HepG2 (cell line): ENCODE results near the gene PPP2R2C. TPM values are rescaled to one million over a fixed set of nuclear protein-coding genes. Genes with fewer than 3 reads are reported as not detected.

ENCODE experiments used
- ATAC-seq: fragments of 200-7000 bp; cut with Tn5 transposase; 3 replicates; pipeline ENCODE4 v1.9.1; 2020; ENCODE audit warnings: mild to moderate bottlenecking, moderate library complexity
- BruUV-seq: library from RNA; stranded (reverse); fragments of 400-500 nt; replicated peaks from 2 replicates; lab custom pipeline; 2021; lab: Mats Ljungman, UMichigan
- CTCF ChIA-PET: fragments of 300-600 bp; formaldehyde crosslinking; extraction: SDS; loops from one replicate; lab custom pipeline; 2021; ENCODE audit warnings: low total read pairs, inconsistent platforms, low intra/inter-chr PET ratio; lab: Yijun Ruan, JAX
- POLR2A ChIA-PET: fragments of 350-600 bp; sonication (Branson Sonifier 250); formaldehyde crosslinking; loops from one replicate; lab custom pipeline; 2020; ENCODE audit warnings: antibody characterized with exemption, inconsistent platforms; lab: Yijun Ruan, JAX
- DNase-seq: peaks from one replicate; pipeline ENCODE4 v3.0.0-alpha.2; 2015; ENCODE audit warnings: low spot score
- FAIRE-seq: peaks from 3 replicates; lab custom pipeline; 2011; peaks lifted over from hg19 to GRCh38; lab: Jason Lieb, UNC
- H2AFZ ChIP-seq: one replicate; pipeline ENCODE4 v1.6.1; 2011; ENCODE audit warnings: low read length, inconsistent platforms
- H3K27ac ChIP-seq: fragments of 300-600 bp; 3 replicates; pipeline ENCODE4 v1.8.0; 2011; ENCODE audit warnings: mixed run types, mild to moderate bottlenecking, mixed read lengths, low read length, inconsistent platforms; ENCODE audit not compliant: insufficient read depth; ENCODE audit errors: extremely low read length
- H3K27me3 ChIP-seq, 2 experiments: fragments of 200-600 bp in 1 of 2; 2 replicates in 1 of 2; 3 replicates in 1 of 2; pipeline versions ENCODE4 v1.6.0 to v1.8.0; 2011; ENCODE audit warnings: low read length in 2 of 2, mild to moderate bottlenecking in 2 of 2, moderate library complexity in 2 of 2, inconsistent platforms in 1 of 2; ENCODE audit not compliant: insufficient read depth in 2 of 2, control insufficient read depth in 1 of 2
- H3K36me3 ChIP-seq, 2 experiments: fragments of 200-600 bp in 1 of 2; replicated peaks in 1 of 2; 2 replicates in 1 of 2; 3 replicates in 1 of 2; pipeline versions ENCODE4 v1.5.1 to v1.8.0; 2011; ENCODE audit warnings: low read length in 2 of 2, inconsistent platforms in 1 of 2; ENCODE audit not compliant: insufficient read depth in 2 of 2, control insufficient read depth in 1 of 2
- H3K4me1 ChIP-seq: 2 replicates; pipeline ENCODE4 v1.5.1; 2012; ENCODE audit warnings: low read length, inconsistent platforms; ENCODE audit not compliant: insufficient read depth
- H3K4me2 ChIP-seq: 2 replicates; pipeline ENCODE4 v1.6.0; 2011; ENCODE audit warnings: low read depth, low read length, inconsistent platforms
- H3K4me3 ChIP-seq, 3 experiments: fragments of 200-600 bp in 1 of 3; sonication (generic), shearing (Covaris generic) in 1 of 3; replicated peaks in 1 of 3; 2 replicates each; pipeline ENCODE4 v1.5.1; 2011 to 2016; ENCODE audit warnings: low read length in 3 of 3, inconsistent platforms in 2 of 3, low read depth in 2 of 3, mild to moderate bottlenecking in 2 of 3, control low read depth in 1 of 3, mixed read lengths in 1 of 3; ENCODE audit not compliant: insufficient read depth in 1 of 3
- H3K79me2 ChIP-seq: one replicate; pipeline ENCODE4 v1.6.1; 2011; ENCODE audit warnings: low read length, inconsistent platforms; ENCODE audit not compliant: insufficient read depth
- H3K9ac ChIP-seq: 2 replicates; pipeline ENCODE4 v1.6.0; 2011; ENCODE audit warnings: mild to moderate bottlenecking, low read depth, low read length, inconsistent platforms; ENCODE audit not compliant: insufficient read depth
- H3K9me3 ChIP-seq: 2 replicates; pipeline ENCODE4 v1.5.1; 2012; ENCODE audit warnings: mild to moderate bottlenecking, low read length
- H4K20me1 ChIP-seq: 2 replicates; pipeline ENCODE4 v1.6.0; 2011; ENCODE audit warnings: inconsistent platforms, mild to moderate bottlenecking, low read length, moderate library complexity; ENCODE audit not compliant: insufficient read depth
- ATF5 ChIP-seq: sonication (generic); formaldehyde crosslinking; IDR thresholded peaks from 2 replicates; pipeline ENCODE4 v1.4.0; 2020; ENCODE audit warnings: mild to moderate bottlenecking, low read depth, missing genetic modification reagents
- ETS1 ChIP-seq: sonication (generic); formaldehyde crosslinking; IDR thresholded peaks from 2 replicates; pipeline ENCODE4 v1.4.0; 2020; ENCODE audit warnings: missing genetic modification reagents
- FOXK2 ChIP-seq: fragments of 450-650 bp; IDR thresholded peaks from 2 replicates; pipeline ENCODE4 v1.6.1; 2016
- GLMP ChIP-seq: sonication (generic); formaldehyde crosslinking; IDR thresholded peaks from 2 replicates; pipeline ENCODE4 v1.9.0; 2021; ENCODE audit warnings: missing genetic modification reagents, mild to moderate bottlenecking, borderline replicate concordance
- MYPOP ChIP-seq: sonication (generic); formaldehyde crosslinking; IDR thresholded peaks from 2 replicates; pipeline ENCODE4 v1.8.1; 2023; ENCODE audit warnings: mild to moderate bottlenecking, moderate library complexity, missing genetic modification reagents
- ZNF12 ChIP-seq: sonication (generic); formaldehyde crosslinking; IDR thresholded peaks from 2 replicates; pipeline ENCODE4 v1.5.0; 2020; ENCODE audit warnings: missing genetic modification reagents
- WGBS: methylation state at CpG from one replicate; pipeline ENCODE4 v1.1.6; 2017; ENCODE audit warnings: low lambda C conversion rate; 5-methylcytosine and 5-hydroxymethylcytosine counted together
- in situ Hi-C: cut with HindIII; loops from 2 replicates; pipeline ENCODE4 v1.10.0; 2017; ENCODE audit warnings: low pct_unique_long_range_greater_than_20kb; ENCODE audit not compliant: extremely low pct_ligation_motif_present
- intact Hi-C: fragments of 100-400 bp; cut with micrococcal nuclease; formaldehyde crosslinking; loops from one replicate; pipeline ENCODE4 v1.10.0; 2022; ENCODE audit not compliant: unreplicated experiment
- polyA plus RNA-seq, 8 experiments: library from polyadenylated mRNA; depleted of rRNA in 3 of 8; stranded (reverse) in 7 of 8; unstranded in 1 of 8; fragments of >200 nt; fragmentation: Illumina TruSeq in 4 of 8; extraction: Trizol in 4 of 8; gene quantifications; 2 replicates each; pipeline versions ENCODE4 v1.2.1 to v1.2.3, GENCODE V29; 2011 to 2016; ENCODE audit warnings: low read depth in 4 of 8, missing spikeins in 1 of 8, mixed read lengths in 1 of 8; ENCODE audit not compliant: insufficient read depth in 1 of 8
- total RNA-seq, 5 experiments: library from RNA; depleted of rRNA; stranded (reverse); fragments of >200 nt; fragmentation: Illumina TruSeq; extraction: Trizol; gene quantifications; 2 replicates each; pipeline ENCODE4 v1.2.3, GENCODE V29; 2016; ENCODE audit warnings: low read depth in 1 of 5

Gene PPP2R2C
- total and polyA plus RNA-seq, 2 of the 13 experiments (the other 11 are each of a cell fraction or from before 2014, with no cell fraction given): 0.60 to 8.6 TPM

DNA sequence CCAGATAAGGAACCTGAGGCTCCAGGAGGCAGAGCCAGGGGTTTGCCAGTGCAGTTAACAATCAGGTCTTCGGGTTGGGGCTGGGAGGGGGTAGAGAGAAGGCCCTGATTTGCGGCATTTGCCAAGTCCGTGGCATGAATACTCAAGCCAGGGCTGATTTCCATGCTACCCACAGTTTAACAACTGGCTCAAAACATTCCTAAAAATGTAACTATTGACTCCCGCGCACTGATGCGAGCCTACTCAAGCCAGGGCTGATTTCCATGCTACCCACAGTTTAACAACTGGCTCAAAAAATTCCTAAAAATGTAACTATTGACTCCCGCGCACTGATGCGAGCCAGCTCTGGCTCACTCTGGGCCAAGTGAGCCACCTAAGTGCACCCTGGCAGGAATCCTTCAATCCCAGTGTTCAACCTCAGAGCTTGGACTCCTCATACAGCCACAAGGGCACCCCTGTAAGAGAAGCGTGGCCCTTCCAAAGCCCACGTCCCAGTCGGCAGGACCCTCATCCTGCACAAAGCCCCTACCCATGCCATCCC lies 75.6 kb downstream of the PPP2R2C start (continued):
- TF ChIP-seq ETS1: no peak
- TF ChIP-seq GLMP (CRISPR knock-in tag): no peak
- no peak for TF ChIP-seq FOXK2

GRCh38 chr4:6395466-6396228 lies 76.8 kb downstream of the PPP2R2C start:
- Histone ChIP-seq H4K20me1 (no peaks in the 10 kb centered on the region), H3K9me3 (no peaks in the 10 kb centered on the region), H3K27ac (no peak overlapping the region), H3K4me1 (peaks cover 8% of the 10 kb centered on the region), H3K79me2 (no peaks in the 10 kb centered on the region), H3K36me3 (no peaks in the 10 kb centered on the region), H3K4me2 (no peak overlapping the region), H3K27me3 (peaks cover 1 to 43% of the 10 kb centered on the region in 2 experiments; a peak in 4 of 5 replicates), H3K9ac (no peak overlapping the region), H3K4me3 (no peak overlapping the region), H2AFZ (no peak overlapping the region)
- FAIRE-seq (no peak), DNase-seq (no peak), ATAC-seq (no peak)
- POLR2A ChIA-PET: no interaction called here
- BruUV-seq: no TSS peak
- CTCF ChIA-PET: no interaction called here
- TF ChIP-seq ZNF12 (CRISPR knock-in tag) (no peak), MYPOP (no peak), ATF5 (no peak)
- in situ Hi-C loops: no loop called here
- 31% methylated on average over 8 of the region's 17 CpGs for WGBS
- intact Hi-C loops: no loop called here
